GM12878 (cell line): ENCODE data around the gene SLX9. TPM values are rescaled to one million over a fixed set of nuclear protein-coding genes. Genes with fewer than 3 reads are reported as not detected.

ENCODE experiments used
- BACH1 ChIP-seq: fragments of 450-650 bp; IDR thresholded peaks from 2 replicates; pipeline ENCODE4 v1.6.1; 2017; ENCODE audit warnings: mild to moderate bottlenecking, borderline replicate concordance
- CHD2 ChIP-seq: IDR thresholded peaks from 2 replicates; pipeline ENCODE4 v1.6.1; 2011; ENCODE audit warnings: low read depth, low read length, improper control_type of control experiment, borderline replicate concordance
- CREB1 ChIP-seq: IDR thresholded peaks from 2 replicates; pipeline ENCODE4 v1.6.1; 2012; ENCODE audit warnings: low read depth, mild to moderate bottlenecking, inconsistent platforms
- CTCF ChIP-seq, 3 experiments: IDR thresholded peaks in 2 of 3; conservative IDR thresholded peaks in 1 of 3; 2 replicates each; pipeline ENCODE4 v1.5.1; 2011; ENCODE audit warnings: low read depth in 3 of 3, low read length in 3 of 3, mild to moderate bottlenecking in 3 of 3, control low read depth in 2 of 3, moderate library complexity in 2 of 3, inconsistent platforms in 1 of 3, mixed read lengths in 1 of 3; ENCODE audit not compliant: control insufficient read depth in 2 of 3, insufficient read depth in 1 of 3; ENCODE audit errors: extremely low read depth in 1 of 3
- CUX1 ChIP-seq: IDR thresholded peaks from 2 replicates; pipeline ENCODE4 v1.6.1; 2012; ENCODE audit warnings: improper control_type of control experiment, low read depth, low read length; ENCODE audit not compliant: insufficient replicate concordance
- E2F4 ChIP-seq: IDR thresholded peaks from 2 replicates; pipeline ENCODE4 v1.6.1; 2012; ENCODE audit warnings: low read depth, low read length, improper control_type of control experiment
- ESRRA ChIP-seq: IDR thresholded peaks from 2 replicates; pipeline ENCODE4 v1.6.1; 2012; ENCODE audit warnings: mild to moderate bottlenecking, low read length, improper control_type of control experiment
- HDGF ChIP-seq: fragments of 450-650 bp; IDR thresholded peaks from 2 replicates; pipeline ENCODE4 v1.6.1; 2016; ENCODE audit warnings: antibody characterized with exemption
- LARP7 ChIP-seq: fragments of 450-650 bp; IDR thresholded peaks from 2 replicates; pipeline ENCODE4 v1.6.1; 2017; ENCODE audit warnings: mild to moderate bottlenecking
- MEF2A ChIP-seq: IDR thresholded peaks from 2 replicates; pipeline ENCODE4 v1.6.1; 2011; ENCODE audit warnings: low read depth, mild to moderate bottlenecking, low read length, moderate library complexity; ENCODE audit not compliant: insufficient read depth
- NFYA ChIP-seq: IDR thresholded peaks from 2 replicates; pipeline ENCODE4 v1.6.1; 2011; ENCODE audit warnings: low read depth, mild to moderate bottlenecking, low read length, improper control_type of control experiment, borderline replicate concordance
- NR2F1 ChIP-seq: fragments of 450-650 bp; conservative IDR thresholded peaks from 2 replicates; pipeline ENCODE4 v1.6.1; 2017; ENCODE audit warnings: mild to moderate bottlenecking
- PBX3 ChIP-seq: IDR thresholded peaks from 2 replicates; pipeline ENCODE4 v1.6.1; 2011; ENCODE audit warnings: mild to moderate bottlenecking, low read depth, low read length, moderate library complexity; ENCODE audit not compliant: insufficient replicate concordance
- SIX5 ChIP-seq: IDR thresholded peaks from 2 replicates; pipeline ENCODE4 v1.6.1; 2011; ENCODE audit warnings: mild to moderate bottlenecking, low read depth, low read length, moderate library complexity; ENCODE audit not compliant: severe bottlenecking
- SRF ChIP-seq, 2 experiments: IDR thresholded peaks; 2 replicates each; pipeline ENCODE4 v1.6.1; 2011; ENCODE audit warnings: low read depth in 2 of 2, low read length in 2 of 2, mild to moderate bottlenecking in 1 of 2, moderate library complexity in 1 of 2
- TBL1XR1 ChIP-seq: IDR thresholded peaks from 2 replicates; pipeline ENCODE4 v1.6.1; 2012; ENCODE audit warnings: low read depth, low read length, improper control_type of control experiment
- ZBED1 ChIP-seq: IDR thresholded peaks from 2 replicates; pipeline ENCODE4 v1.6.1; 2016; ENCODE audit warnings: borderline replicate concordance
- ZBTB33 ChIP-seq: fragments of 450-650 bp; IDR thresholded peaks from 2 replicates; pipeline ENCODE4 v1.6.1; 2017; ENCODE audit warnings: mild to moderate bottlenecking
- ZNF622 ChIP-seq: fragments of 450-650 bp; IDR thresholded peaks from 2 replicates; pipeline ENCODE4 v1.6.1; 2017; ENCODE audit warnings: mild to moderate bottlenecking, inconsistent platforms
- polyA plus RNA-seq, 11 experiments: library from polyadenylated mRNA; depleted of rRNA in 4 of 11; unstranded in 6 of 11; stranded (reverse) in 5 of 11; fragments of >200 nt; fragmentation: Nextera tagmentation in 4 of 11; fragmentation: Illumina TruSeq in 1 of 11; extraction: Ambion mirVana in 4 of 11; extraction: Trizol in 1 of 11; gene quantifications; 1 replicate in 1 of 11; 2 replicates in 10 of 11; pipeline versions ENCODE4 v1.2.1 to v1.2.3, GENCODE V29; 2011 to 2016; ENCODE audit warnings: inconsistent platforms in 2 of 11, missing spikeins in 2 of 11, low read depth in 1 of 11
- total RNA-seq, 4 experiments: library from RNA; depleted of rRNA in 3 of 4; stranded (reverse); fragments of >200 nt in 3 of 4; fragmentation: Illumina TruSeq in 1 of 4; extraction: Trizol in 1 of 4; gene quantifications; 2 replicates each; pipeline versions ENCODE4 v1.2.1 to v1.2.3, GENCODE V29; 2013 to 2021

SLX9 gene
- total and polyA plus RNA-seq, 10 of the 15 experiments (the other 5 are each of a cell fraction or from before 2014, with no cell fraction given) = 0.69 to 81.3 (median 33.9) TPM

GRCh38 chr21:44892536-44893277, 47.1 kb upstream of the SLX9 start (continued):
- TF ChIP-seq ZBTB33 = no peak
- no peak for TF ChIP-seq ZNF622
- TF ChIP-seq CUX1 = no peak
- no peak for TF ChIP-seq LARP7
- TF ChIP-seq MEF2A = no peak
- no peak for TF ChIP-seq BACH1
- no peak for TF ChIP-seq SIX5
- no peak for TF ChIP-seq HDGF
- TF ChIP-seq ESRRA = no peak
- TF ChIP-seq CREB1 = no peak
- no peak for TF ChIP-seq SRF (IDR thresholded peaks at IDR 0.05; ENCODE audit: low read depth in 2 of 2, low read length in 2 of 2)
- no peak for TF ChIP-seq PBX3
- TF ChIP-seq NR2F1 = no peak
- no peak for TF ChIP-seq ZBED1
- no peak for TF ChIP-seq E2F4
- no peak for TF ChIP-seq NFYA
- TF ChIP-seq CTCF (IDR thresholded peaks at IDR 0.05 in 2 of 3, conservative IDR thresholded peaks at IDR 0.05 in 1 of 3; ENCODE audit: control insufficient read depth in 2 of 3, extremely low read depth in 1 of 3, insufficient read depth in 1 of 3, low read depth in 3 of 3, low read length in 3 of 3) = peak; percentile 94 to 97 (median 96)
- no peak for TF ChIP-seq TBL1XR1
- 0 out of 2 replicates have a peak, but pooled peaks have one; percentile 21 for TF ChIP-seq CHD2
